ENCODE results near the gene EEF1AKMT1.
A peak's percentile ranks its signal among the peaks of the same experiment; 100 is the strongest.

Gene EEF1AKMT1

DNA sequence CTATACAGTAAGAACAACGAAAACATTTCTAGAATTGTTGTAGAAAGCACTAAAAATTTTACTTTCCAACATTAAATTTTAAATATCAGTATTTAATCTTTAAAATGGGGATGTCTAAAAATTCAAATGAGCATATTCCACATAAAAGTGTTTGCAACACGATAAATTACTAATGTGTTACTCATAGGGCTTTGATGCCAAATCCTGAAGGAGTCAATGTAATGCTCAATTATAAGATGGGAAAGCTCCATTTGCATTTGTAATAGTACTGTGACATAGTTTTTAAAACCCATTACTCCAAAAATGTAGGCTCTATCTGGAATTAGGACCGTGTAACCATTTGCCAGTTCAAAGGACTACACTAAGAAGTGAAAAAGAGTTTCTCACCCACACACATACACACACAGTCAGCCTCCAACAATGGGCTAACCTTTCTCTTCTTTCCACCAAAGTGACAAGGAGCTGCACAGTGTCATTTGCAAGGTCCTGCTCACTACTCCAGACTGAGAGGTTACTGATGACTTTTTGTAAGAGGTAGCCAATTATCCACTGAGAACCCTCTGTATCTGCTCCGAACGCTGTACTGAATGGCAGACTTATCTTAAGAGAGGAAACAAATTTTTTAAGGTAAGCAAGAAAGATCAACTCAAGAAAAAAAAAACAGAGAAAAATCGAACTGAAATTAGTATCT lies 26.1 kb upstream of the EEF1AKMT1 start:
- Histone ChIP-seq H3K9me3 (ENCODE audit: control insufficient read depth, low read length) (no peaks in the 10 kb centered on the region), H3K27me3 (replicated peaks; ENCODE audit: control insufficient read depth, insufficient read depth, low read length) (no peaks in the 10 kb centered on the region), H3K4me3 (ENCODE audit: low read length) (no peak overlapping the region), H3K9ac (ENCODE audit: low read length) (no peak overlapping the region), H3K36me3 (ENCODE audit: control insufficient read depth, insufficient read depth, low read length, severe bottlenecking) (peaks cover 17% of the 10 kb centered on the region), H3K4me1 (ENCODE audit: control insufficient read depth, insufficient read depth, low read length) (peaks cover 16% of the 10 kb centered on the region)
- DNase-seq (ENCODE audit: low read depth), result no peak

GRCh38 chr13:20798027-20798426 lies 24.3 kb upstream of the EEF1AKMT1 start:
- no peak overlapping the region for H3K9ac ChIP-seq (ENCODE audit: low read length)
- H3K4me3 ChIP-seq (ENCODE audit: low read length), result no peak overlapping the region
- no peak for DNase-seq (ENCODE audit: low read depth)
- no peaks in the 10 kb centered on the region for H3K9me3 ChIP-seq (ENCODE audit: control insufficient read depth, low read length)
- no peaks in the 10 kb centered on the region for H3K27me3 ChIP-seq (replicated peaks; ENCODE audit: control insufficient read depth, insufficient read depth, low read length)
- H3K36me3 ChIP-seq (ENCODE audit: control insufficient read depth, insufficient read depth, low read length, severe bottlenecking), result peaks cover 21% of the 10 kb centered on the region
- H3K4me1 ChIP-seq (ENCODE audit: control insufficient read depth, insufficient read depth, low read length), result peaks cover 16% of the 10 kb centered on the region

DNA sequence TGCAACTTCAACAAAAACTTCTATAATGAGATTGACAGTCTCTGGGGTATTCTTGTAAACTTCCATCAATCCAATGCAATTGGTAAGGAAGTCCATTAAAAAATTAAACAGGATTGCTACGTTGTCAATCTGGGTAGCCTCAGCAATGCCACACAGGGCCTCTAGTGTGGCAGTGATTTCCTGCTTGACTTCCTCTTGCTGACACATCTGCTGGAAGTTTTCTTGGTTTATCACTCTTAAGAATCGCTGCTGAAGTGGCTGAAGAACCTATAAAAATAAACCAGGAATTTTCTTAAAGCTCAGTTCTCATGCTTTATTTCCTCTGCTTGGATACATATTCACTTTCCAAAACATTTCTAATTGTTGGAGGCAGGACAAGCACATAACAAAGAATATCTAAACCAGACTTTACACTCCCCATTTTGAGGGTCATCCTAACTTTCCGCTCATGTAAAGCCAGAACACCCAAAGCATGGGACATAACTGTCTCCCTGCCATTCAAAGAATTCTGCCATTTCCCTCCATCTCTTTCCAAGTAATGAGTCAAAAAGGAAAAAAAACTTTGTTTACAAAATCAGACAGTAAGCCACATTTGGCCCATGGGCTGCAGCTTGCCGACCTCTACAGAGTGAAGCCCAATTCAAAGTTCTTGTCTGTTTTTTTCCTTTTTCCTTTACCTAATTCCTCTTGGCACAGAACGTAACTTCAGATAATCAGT lies 23.2 kb upstream of the EEF1AKMT1 start:
- peaks cover 21% of the 10 kb centered on the region for H3K36me3 ChIP-seq (ENCODE audit: control insufficient read depth, insufficient read depth, low read length, severe bottlenecking)
- peak; percentile 36 for DNase-seq (ENCODE audit: low read depth)
- H3K27me3 ChIP-seq (replicated peaks; ENCODE audit: control insufficient read depth, insufficient read depth, low read length), result no peaks in the 10 kb centered on the region
- peak overlapping the region; percentile 3 for H3K9ac ChIP-seq (ENCODE audit: low read length)
- no peak overlapping the region for H3K4me3 ChIP-seq (ENCODE audit: low read length)
- peaks cover 16% of the 10 kb centered on the region for H3K4me1 ChIP-seq (ENCODE audit: control insufficient read depth, insufficient read depth, low read length)
- H3K9me3 ChIP-seq (ENCODE audit: control insufficient read depth, low read length), result no peaks in the 10 kb centered on the region

DNA sequence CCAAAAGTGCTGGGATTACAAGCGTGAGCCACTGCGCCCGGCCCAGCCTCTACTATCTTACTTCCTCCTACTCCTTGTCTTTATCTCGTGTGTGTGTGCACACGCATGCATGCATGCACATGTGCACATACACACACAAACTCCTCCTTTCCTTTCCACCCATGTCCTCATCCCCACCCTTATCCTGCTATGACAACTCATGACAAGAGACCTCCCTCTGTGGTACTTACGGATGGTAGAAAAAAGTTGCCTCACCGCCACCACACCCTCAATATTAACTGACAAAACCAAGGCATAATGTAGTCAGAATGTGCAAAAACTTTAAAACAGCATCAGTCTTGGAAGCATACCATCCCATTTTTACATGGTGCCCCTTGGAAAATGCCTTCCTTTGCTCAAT lies 15.9 kb upstream of the EEF1AKMT1 start:
- H3K9ac ChIP-seq (ENCODE audit: low read length), result no peak overlapping the region
- no peaks in the 10 kb centered on the region for H3K27me3 ChIP-seq (replicated peaks; ENCODE audit: control insufficient read depth, insufficient read depth, low read length)
- DNase-seq (ENCODE audit: low read depth), result no peak
- H3K4me1 ChIP-seq (ENCODE audit: control insufficient read depth, insufficient read depth, low read length), result peaks cover 6% of the 10 kb centered on the region
- H3K9me3 ChIP-seq (ENCODE audit: control insufficient read depth, low read length), result no peaks in the 10 kb centered on the region
- H3K36me3 ChIP-seq (ENCODE audit: control insufficient read depth, insufficient read depth, low read length, severe bottlenecking), result peaks cover 33% of the 10 kb centered on the region
- H3K4me3 ChIP-seq (ENCODE audit: low read length), result no peak overlapping the region

- Histone ChIP-seq H3K36me3 (ENCODE audit: control insufficient read depth, insufficient read depth, low read length, severe bottlenecking) (peaks cover 40% of the 10 kb centered on the region), H3K4me1 (ENCODE audit: control insufficient read depth, insufficient read depth, low read length) (peaks cover 6% of the 10 kb centered on the region), H3K4me3 (ENCODE audit: low read length) (no peak overlapping the region), H3K9me3 (ENCODE audit: control insufficient read depth, low read length) (no peaks in the 10 kb centered on the region), H3K27me3 (replicated peaks; ENCODE audit: control insufficient read depth, insufficient read depth, low read length) (no peaks in the 10 kb centered on the region), H3K9ac (ENCODE audit: low read length) (no peak overlapping the region)
- DNase-seq (ENCODE audit: low read depth), result no peak
Measured at GRCh38 chr13:20788312-20788711, 14.6 kb upstream of the EEF1AKMT1 start.

DNA sequence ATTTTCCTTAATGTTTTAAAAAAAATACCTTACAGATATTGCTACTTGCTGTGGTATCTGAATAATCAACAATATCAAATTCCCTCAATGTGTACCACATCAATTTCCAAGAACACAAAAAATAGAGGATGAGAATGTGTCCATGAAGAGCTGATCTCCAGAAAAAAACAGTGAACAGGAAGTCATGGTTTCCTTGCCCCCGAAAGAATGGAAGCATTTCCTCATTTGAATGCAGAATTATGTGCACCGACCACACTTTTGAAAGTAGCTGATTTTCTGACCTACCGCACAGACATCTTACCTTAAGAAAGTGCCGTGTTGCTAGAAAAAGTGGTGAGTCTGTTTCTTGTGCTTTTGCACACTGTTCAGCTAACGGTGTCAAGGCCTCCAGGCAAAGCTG lies 13.4 kb upstream of the EEF1AKMT1 start:
- no peak for DNase-seq (ENCODE audit: low read depth)
- no peaks in the 10 kb centered on the region for H3K27me3 ChIP-seq (replicated peaks; ENCODE audit: control insufficient read depth, insufficient read depth, low read length)
- H3K4me1 ChIP-seq (ENCODE audit: control insufficient read depth, insufficient read depth, low read length), result peaks cover 6% of the 10 kb centered on the region
- H3K9me3 ChIP-seq (ENCODE audit: control insufficient read depth, low read length), result no peaks in the 10 kb centered on the region
- no peak overlapping the region for H3K4me3 ChIP-seq (ENCODE audit: low read length)
- H3K36me3 ChIP-seq (ENCODE audit: control insufficient read depth, insufficient read depth, low read length, severe bottlenecking), result peaks cover 51% of the 10 kb centered on the region
- H3K9ac ChIP-seq (ENCODE audit: low read length), result no peak overlapping the region

DNA sequence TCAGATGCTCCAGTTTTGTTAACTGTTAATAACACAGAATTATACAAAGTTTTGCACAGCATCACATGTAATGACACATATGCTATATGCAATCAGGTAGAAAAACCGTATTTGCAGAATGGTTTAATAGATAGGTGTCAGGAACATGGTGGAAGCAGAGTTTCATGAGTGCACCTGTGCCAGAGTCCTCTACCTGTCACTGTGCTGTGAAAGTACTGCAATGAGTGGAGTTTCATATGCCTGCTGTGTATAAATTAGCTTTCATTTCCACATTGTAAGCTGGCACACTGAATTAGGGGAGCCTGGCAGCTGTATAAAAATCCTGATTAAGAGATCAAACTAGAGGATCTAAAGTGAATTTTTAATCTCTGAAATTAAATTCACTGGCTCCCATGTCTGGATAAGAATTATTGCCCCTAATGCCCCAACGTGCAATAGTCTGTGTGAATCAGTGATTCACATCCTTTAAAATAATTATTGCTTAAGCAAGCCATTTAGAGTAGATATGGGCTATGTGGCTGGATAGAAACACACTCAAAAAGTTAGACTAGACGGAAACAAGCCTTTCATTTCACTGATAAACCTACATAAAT lies 8.5 kb upstream of the EEF1AKMT1 start:
- no peaks in the 10 kb centered on the region for H3K27me3 ChIP-seq (replicated peaks; ENCODE audit: control insufficient read depth, insufficient read depth, low read length)
- H3K4me3 ChIP-seq (ENCODE audit: low read length), result no peak overlapping the region
- H3K4me1 ChIP-seq (ENCODE audit: control insufficient read depth, insufficient read depth, low read length), result no peaks in the 10 kb centered on the region
- DNase-seq (ENCODE audit: low read depth), result no peak
- H3K9me3 ChIP-seq (ENCODE audit: control insufficient read depth, low read length), result no peaks in the 10 kb centered on the region
- no peak overlapping the region for H3K9ac ChIP-seq (ENCODE audit: low read length)
- H3K36me3 ChIP-seq (ENCODE audit: control insufficient read depth, insufficient read depth, low read length, severe bottlenecking), result peaks cover 52% of the 10 kb centered on the region

DNA sequence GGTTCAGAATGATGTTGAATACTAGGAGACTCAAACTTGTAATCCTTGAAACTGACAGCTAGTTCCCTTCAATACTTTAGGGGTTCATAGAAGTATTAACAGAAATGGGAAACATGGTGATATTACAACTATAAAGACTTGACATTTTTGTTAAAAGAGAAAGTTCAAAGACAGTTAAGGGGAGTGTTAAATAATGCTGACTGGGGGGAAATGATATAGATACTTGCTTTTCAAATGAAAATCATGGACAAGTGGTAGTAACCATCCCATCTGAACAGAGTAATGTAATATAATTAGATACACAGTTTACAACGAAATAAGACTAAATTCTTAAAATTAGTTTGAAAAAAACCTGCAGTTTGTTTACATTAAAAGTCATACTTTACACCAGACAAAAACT lies 6.6 kb upstream of the EEF1AKMT1 start:
- H3K9ac ChIP-seq (ENCODE audit: low read length), result no peak overlapping the region
- no peaks in the 10 kb centered on the region for H3K4me1 ChIP-seq (ENCODE audit: control insufficient read depth, insufficient read depth, low read length)
- peaks cover 43% of the 10 kb centered on the region for H3K36me3 ChIP-seq (ENCODE audit: control insufficient read depth, insufficient read depth, low read length, severe bottlenecking)
- no peaks in the 10 kb centered on the region for H3K9me3 ChIP-seq (ENCODE audit: control insufficient read depth, low read length)
- no peak overlapping the region for H3K4me3 ChIP-seq (ENCODE audit: low read length)
- H3K27me3 ChIP-seq (replicated peaks; ENCODE audit: control insufficient read depth, insufficient read depth, low read length), result no peaks in the 10 kb centered on the region
- DNase-seq (ENCODE audit: low read depth), result no peak

GRCh38 chr13:20779405-20779804 lies 5.6 kb upstream of the EEF1AKMT1 start:
- H3K9ac ChIP-seq (ENCODE audit: low read length), result no peak overlapping the region
- DNase-seq (ENCODE audit: low read depth), result no peak
- no peaks in the 10 kb centered on the region for H3K27me3 ChIP-seq (replicated peaks; ENCODE audit: control insufficient read depth, insufficient read depth, low read length)
- no peak overlapping the region for H3K4me3 ChIP-seq (ENCODE audit: low read length)
- H3K9me3 ChIP-seq (ENCODE audit: control insufficient read depth, low read length), result no peaks in the 10 kb centered on the region
- peaks cover 36% of the 10 kb centered on the region for H3K36me3 ChIP-seq (ENCODE audit: control insufficient read depth, insufficient read depth, low read length, severe bottlenecking)
- no peaks in the 10 kb centered on the region for H3K4me1 ChIP-seq (ENCODE audit: control insufficient read depth, insufficient read depth, low read length)

DNA sequence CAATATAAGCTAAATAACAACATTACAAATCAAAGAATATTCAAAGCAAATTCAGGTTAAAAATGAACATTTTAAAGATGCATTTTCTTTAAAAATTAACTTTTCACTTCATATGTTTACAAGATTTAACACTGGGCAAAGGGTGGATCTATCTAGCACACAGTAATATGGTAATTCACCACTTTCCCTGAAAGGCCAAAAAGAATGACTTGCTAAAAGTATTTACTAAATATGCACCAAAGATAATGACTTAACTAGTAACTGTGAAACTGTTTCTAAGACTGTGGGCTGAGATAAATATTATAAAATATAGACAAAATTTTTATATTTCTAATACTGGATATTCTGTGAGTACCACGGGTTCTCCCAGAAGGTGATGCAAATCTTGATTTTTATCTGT lies 4.5 kb upstream of the EEF1AKMT1 start:
- H3K4me1 ChIP-seq (ENCODE audit: control insufficient read depth, insufficient read depth, low read length), result no peaks in the 10 kb centered on the region
- no peaks in the 10 kb centered on the region for H3K9me3 ChIP-seq (ENCODE audit: control insufficient read depth, low read length)
- H3K4me3 ChIP-seq (ENCODE audit: low read length), result no peak overlapping the region
- no peak for DNase-seq (ENCODE audit: low read depth)
- peaks cover 27% of the 10 kb centered on the region for H3K36me3 ChIP-seq (ENCODE audit: control insufficient read depth, insufficient read depth, low read length, severe bottlenecking)
- no peak overlapping the region for H3K9ac ChIP-seq (ENCODE audit: low read length)
- no peaks in the 10 kb centered on the region for H3K27me3 ChIP-seq (replicated peaks; ENCODE audit: control insufficient read depth, insufficient read depth, low read length)

GRCh38 chr13:20776751-20777150 lies 3.0 kb upstream of the EEF1AKMT1 start:
- no peak for DNase-seq (ENCODE audit: low read depth)
- no peak overlapping the region for H3K4me3 ChIP-seq (ENCODE audit: low read length)
- peaks cover 12% of the 10 kb centered on the region for H3K36me3 ChIP-seq (ENCODE audit: control insufficient read depth, insufficient read depth, low read length, severe bottlenecking)
- H3K4me1 ChIP-seq (ENCODE audit: control insufficient read depth, insufficient read depth, low read length), result peaks cover 11% of the 10 kb centered on the region
- no peaks in the 10 kb centered on the region for H3K9me3 ChIP-seq (ENCODE audit: control insufficient read depth, low read length)
- no peak overlapping the region for H3K9ac ChIP-seq (ENCODE audit: low read length)
- no peaks in the 10 kb centered on the region for H3K27me3 ChIP-seq (replicated peaks; ENCODE audit: control insufficient read depth, insufficient read depth, low read length)

Data from adipocyte (in vitro differentiated cells).